ENCODE results near the gene DPY19L1. TPM values are rescaled to one million over a fixed set of nuclear protein-coding genes. Genes with fewer than 3 reads are reported as not detected.

The DPY19L1 gene
- total RNA-seq, 1 donor from 2014 or later, result 46.4 TPM

Small RNA genes lying within 50 kb of the gene (microRNA-seq; reads per million reads assigned to microRNA genes)
- not detected for gene MIR548N

Other genes with a start within 250 kb of the DPY19L1 start
- gene TBX20, start 216.6 kb upstream of the DPY19L1 start, total RNA-seq, result 1.1 and 1.3 TPM in 2 replicates

All from astrocyte (in vitro differentiated cells and primary cell).